ENCODE results near the gene POU2F2. TPM values are rescaled to one million over a fixed set of nuclear protein-coding genes. Genes with fewer than 3 reads are reported as not detected.

POU2F2 gene
- total RNA-seq, 2 experiments from 2014 or later: 17.7 to 40.4 TPM

GRCh38 chr19:42152910-42153671 lies 20.8 kb upstream of the POU2F2 start:
- Mint-ChIP-seq H3K4me1 (peaks cover 19% of the 10 kb centered on the region), H3K4me3 (no peak overlapping the region), H3K27me3 (peaks cover 7% of the 10 kb centered on the region), H3K9me3 (ENCODE audit: low read depth) (no peaks in the 10 kb centered on the region), H3K36me3 (no peaks in the 10 kb centered on the region), H3K27ac (no peak overlapping the region)
- ATAC-seq: no peak
- CTCF ChIA-PET: no interaction called here
- no peak for DNase-seq

- H3K36me3 Mint-ChIP-seq: no peaks in the 10 kb centered on the region
- H3K9me3 Mint-ChIP-seq (ENCODE audit: low read depth): no peaks in the 10 kb centered on the region
- no peak overlapping the region for H3K4me3 Mint-ChIP-seq
- CTCF ChIA-PET: no interaction called here
- H3K27ac Mint-ChIP-seq: no peak overlapping the region
- peaks cover 12% of the 10 kb centered on the region for H3K27me3 Mint-ChIP-seq
- peaks cover 19% of the 10 kb centered on the region for H3K4me1 Mint-ChIP-seq
- no peak for ATAC-seq
- no peak for DNase-seq
Observed at GRCh38 chr19:42151782-42152684, 19.8 kb upstream of the POU2F2 start.

- Mint-ChIP-seq H3K27ac (no peak overlapping the region), H3K4me3 (no peak overlapping the region), H3K9me3 (ENCODE audit: low read depth) (no peaks in the 10 kb centered on the region), H3K27me3 (peaks cover 16% of the 10 kb centered on the region), H3K36me3 (no peaks in the 10 kb centered on the region), H3K4me1 (peaks cover 19% of the 10 kb centered on the region)
- CTCF ChIA-PET: no interaction called here
- no peak for ATAC-seq
- no peak for DNase-seq
Observed at GRCh38 chr19:42150911-42151361, 18.7 kb upstream of the POU2F2 start.

- Mint-ChIP-seq H3K4me1 (peaks cover 16% of the 10 kb centered on the region), H3K4me3 (no peak overlapping the region), H3K27me3 (peaks cover 16% of the 10 kb centered on the region), H3K9me3 (ENCODE audit: low read depth) (no peaks in the 10 kb centered on the region), H3K27ac (no peak overlapping the region), H3K36me3 (no peaks in the 10 kb centered on the region)
- CTCF ChIA-PET: no interaction called here
- DNase-seq (no peak), ATAC-seq (no peak)
Observed at GRCh38 chr19:42150364-42150763, 18.1 kb upstream of the POU2F2 start.

- CTCF ChIA-PET: no interaction called here
- Mint-ChIP-seq H3K4me1 (peaks cover 9% of the 10 kb centered on the region), H3K27me3 (peaks cover 16% of the 10 kb centered on the region), H3K36me3 (no peaks in the 10 kb centered on the region), H3K4me3 (no peak overlapping the region), H3K9me3 (ENCODE audit: low read depth) (no peaks in the 10 kb centered on the region), H3K27ac (no peak overlapping the region)
- DNase-seq (no peak), ATAC-seq (no peak)
Observed at GRCh38 chr19:42149447-42150202, 17.4 kb upstream of the POU2F2 start.

DNA sequence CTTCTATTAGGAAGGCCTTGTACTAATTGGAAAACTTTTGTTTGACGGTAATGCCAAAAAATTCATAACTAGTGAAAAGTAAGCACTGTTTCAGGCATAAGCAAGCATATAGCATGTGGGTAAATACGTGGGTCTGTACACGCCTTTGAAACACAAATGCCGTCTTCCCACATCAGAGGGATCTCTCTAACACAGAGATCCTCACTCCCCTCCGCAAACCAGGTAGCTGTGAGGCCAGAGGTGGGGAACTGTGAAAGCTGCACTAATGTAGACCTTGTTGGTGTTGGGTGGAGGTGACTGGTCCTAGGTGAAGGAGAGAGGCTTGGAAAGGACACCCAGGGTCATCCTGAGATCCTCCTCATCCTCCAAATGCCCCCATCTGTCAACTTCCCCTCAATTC lies 16.0 kb upstream of the POU2F2 start:
- H3K4me3 Mint-ChIP-seq: no peak overlapping the region

GRCh38 chr19:42143341-42144234 lies 11.3 kb upstream of the POU2F2 start:
- Mint-ChIP-seq H3K27me3 (peaks cover 14% of the 10 kb centered on the region), H3K4me1 (no peaks in the 10 kb centered on the region), H3K4me3 (no peak overlapping the region), H3K27ac (no peak overlapping the region), H3K9me3 (ENCODE audit: low read depth) (no peaks in the 10 kb centered on the region), H3K36me3 (no peaks in the 10 kb centered on the region)
- ATAC-seq (peak; percentile 36), DNase-seq (no peak)
- CTCF ChIA-PET: interaction anchor here (0.9 to 1.4 kb wide), 2 partner anchors 11 to 33 kb away, joined by 3 read pairs; partner anchors contain the start of gene POU2F2

More for the DNA sequence above, 16.0 kb upstream of the POU2F2 start:
- ATAC-seq (no peak), DNase-seq (no peak)
- CTCF ChIA-PET: interaction anchor here (0.7 kb wide), 1 partner anchor 41 kb away, joined by 3 read pairs; no protein-coding TSS in a partner anchor
- Mint-ChIP-seq H3K4me1 (no peaks in the 10 kb centered on the region), H3K36me3 (no peaks in the 10 kb centered on the region), H3K9me3 (ENCODE audit: low read depth) (no peaks in the 10 kb centered on the region), H3K27me3 (peaks cover 16% of the 10 kb centered on the region), H3K27ac (no peak overlapping the region)

DNA sequence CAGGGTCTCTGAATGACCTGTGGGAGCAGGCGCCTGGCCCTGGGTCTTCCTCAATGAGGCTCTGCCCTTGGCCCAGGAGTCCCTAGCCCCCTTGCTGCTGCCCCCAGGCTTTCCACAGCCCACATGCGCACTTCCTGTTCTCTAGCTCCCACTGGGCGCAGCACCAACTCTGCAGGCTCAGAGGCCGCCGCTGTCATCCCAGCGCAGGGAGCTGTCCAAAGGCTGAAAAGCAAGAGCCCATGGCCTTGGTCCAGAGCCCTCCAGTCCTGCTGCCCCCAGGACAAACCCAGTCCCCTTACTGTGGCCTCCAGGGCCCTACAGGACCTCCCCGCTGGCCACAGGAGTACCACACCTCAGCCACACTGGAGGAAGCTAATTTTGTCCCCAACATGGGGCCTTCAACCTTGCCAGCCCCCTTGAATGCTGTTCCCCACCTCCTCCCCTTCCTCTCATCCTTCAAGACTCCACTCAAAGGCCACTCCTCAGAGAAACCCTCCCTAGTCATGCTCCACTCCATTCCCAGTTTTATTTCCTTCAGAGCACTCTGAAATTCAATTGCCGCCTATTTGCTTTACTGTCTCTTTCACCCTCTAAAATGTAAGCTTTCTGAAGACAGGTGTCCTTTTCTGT lies 8.0 kb upstream of the POU2F2 start:
- no peak overlapping the region for H3K4me3 Mint-ChIP-seq
- no peaks in the 10 kb centered on the region for H3K9me3 Mint-ChIP-seq (ENCODE audit: low read depth)
- H3K27me3 Mint-ChIP-seq: no peaks in the 10 kb centered on the region
- no peaks in the 10 kb centered on the region for H3K36me3 Mint-ChIP-seq
- CTCF ChIA-PET: interaction anchor here (0.7 to 3.8 kb wide), 8 partner anchors 19 to 140 kb away, joined by 3 to 17 read pairs (median 4); partner anchors contain the start of gene GSK3A
- DNase-seq (peak; percentile 66), ATAC-seq (peak; percentile 71)
- no peak overlapping the region for H3K27ac Mint-ChIP-seq
- H3K4me1 Mint-ChIP-seq: peaks cover 10% of the 10 kb centered on the region

- Mint-ChIP-seq H3K27me3 (no peaks in the 10 kb centered on the region), H3K4me3 (no peak overlapping the region), H3K36me3 (no peaks in the 10 kb centered on the region), H3K4me1 (peaks cover 45% of the 10 kb centered on the region), H3K9me3 (ENCODE audit: low read depth) (no peaks in the 10 kb centered on the region), H3K27ac (no peak overlapping the region)
- CTCF ChIA-PET: interaction anchor here (0.9 to 7.7 kb wide), 8 partner anchors 26 to 262 kb away, joined by 3 to 79 read pairs (median 4); no protein-coding TSS in a partner anchor
- ATAC-seq (no peak), DNase-seq (no peak)
Observed at GRCh38 chr19:42134535-42135070, 2.4 kb upstream of the POU2F2 start.

- Mint-ChIP-seq H3K27ac (peak overlapping the region; percentile 77), H3K36me3 (no peaks in the 10 kb centered on the region), H3K4me3 (peak overlapping the region; percentile 70), H3K27me3 (no peaks in the 10 kb centered on the region), H3K4me1 (peaks cover 46% of the 10 kb centered on the region), H3K9me3 (ENCODE audit: low read depth) (no peaks in the 10 kb centered on the region)
- CTCF ChIA-PET: interaction anchor here (0.6 to 7.7 kb wide), 39 partner anchors 9 to 306 kb away, joined by 3 to 79 read pairs (median 5); partner anchors contain the start of genes DEDD2, GSK3A, PAFAH1B3 and PRR19
- ATAC-seq (peak; percentile 73), DNase-seq (peak; percentile 82)
Observed at GRCh38 chr19:42132851-42133528, 744 bp upstream of the POU2F2 start.

All from activated CD8-positive, alpha-beta memory T cell treated with anti-CD3 and anti-CD28 coated beads, Interleukin-2, amount 10 ng/mL, durations not matched to agents 7 days and 5 days (primary cell).